Activated CD4-positive, alpha-beta T cell treated with anti-CD3 and anti-CD28 coated beads for 1 hour (primary cell): Measurements from ENCODE around the gene SYT14.
"Not testable (repeated sequence)": the region's sequence is repeated elsewhere in the genome, so short reads cannot be mapped to it uniquely, and the experiment has no call there.

Source experiments
- DNase-seq: peaks from one replicate; pipeline ENCODE4 v3.0.0-alpha.2; 2020

The SYT14 gene

DNA sequence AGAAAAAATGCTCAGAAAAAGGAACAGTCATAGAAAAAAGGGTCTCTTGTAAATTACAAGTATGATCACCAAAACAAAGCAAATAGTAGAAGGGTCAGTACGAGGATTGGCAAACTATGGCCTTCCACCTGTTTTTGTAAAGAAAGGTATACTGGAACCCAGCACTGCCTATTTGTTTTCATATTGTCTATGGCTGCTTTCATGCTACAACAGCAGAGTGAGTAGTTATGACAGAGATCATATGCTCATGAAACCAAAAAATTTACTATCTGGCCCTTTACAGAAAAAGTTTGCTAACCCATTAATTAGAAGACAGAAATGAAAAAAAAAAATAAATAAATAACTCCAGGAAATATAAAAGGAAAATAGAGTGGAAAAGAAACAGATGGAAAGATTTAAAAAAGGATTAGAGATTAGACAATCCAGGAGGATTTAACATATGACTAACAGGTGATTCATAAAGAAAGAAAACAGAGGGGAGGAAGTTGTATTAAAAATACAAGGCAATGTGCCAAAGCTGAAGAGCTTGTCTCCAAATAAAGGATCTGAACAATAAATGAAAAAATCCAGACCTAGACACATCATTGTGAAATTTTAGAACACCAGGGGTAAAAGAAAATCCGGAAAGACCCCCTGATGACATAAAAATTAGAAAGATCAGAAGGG is 186.0 kb downstream of the SYT14 start:
- DNase-seq, result no peak

DNA sequence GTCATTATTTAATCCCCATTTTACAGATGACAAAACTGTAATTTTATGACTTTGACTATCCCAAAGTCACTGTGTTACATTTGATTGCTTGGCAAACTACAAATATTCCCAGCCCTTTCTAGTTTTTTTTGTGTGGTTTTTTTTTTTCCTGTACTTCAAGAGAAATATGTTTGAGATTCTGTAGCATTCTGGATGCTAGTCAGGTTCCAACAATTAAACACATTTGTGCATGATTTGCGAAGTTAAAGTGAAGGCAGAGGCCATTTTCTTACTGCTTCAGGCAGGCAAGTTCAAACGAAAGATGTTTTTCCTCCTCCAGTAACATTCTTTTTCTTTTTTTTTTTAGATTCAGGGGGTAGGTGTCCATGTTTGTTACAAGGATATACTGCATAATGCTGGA is 186.7 kb downstream of the SYT14 start:
- DNase-seq, result no peak

DNA sequence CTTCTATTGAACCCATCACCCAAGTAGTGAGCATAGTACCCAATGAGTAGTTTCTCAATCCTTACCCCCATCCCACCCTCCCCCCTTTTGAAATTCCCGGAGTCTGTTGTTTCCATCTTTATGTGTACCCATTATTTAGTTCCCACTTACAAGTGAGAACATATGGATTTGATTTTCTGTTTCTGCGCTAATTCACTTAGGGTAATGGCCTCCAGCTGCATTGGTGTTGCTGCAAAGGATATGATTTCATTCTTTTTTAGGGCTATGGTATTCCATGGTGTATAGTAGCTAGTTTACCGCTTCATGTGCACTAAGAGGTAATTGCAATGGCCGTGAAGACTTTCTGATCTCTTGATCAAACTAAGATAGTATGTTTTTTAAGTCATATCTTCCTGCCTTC is 187.1 kb downstream of the SYT14 start:
- DNase-seq, result no peak

DNA sequence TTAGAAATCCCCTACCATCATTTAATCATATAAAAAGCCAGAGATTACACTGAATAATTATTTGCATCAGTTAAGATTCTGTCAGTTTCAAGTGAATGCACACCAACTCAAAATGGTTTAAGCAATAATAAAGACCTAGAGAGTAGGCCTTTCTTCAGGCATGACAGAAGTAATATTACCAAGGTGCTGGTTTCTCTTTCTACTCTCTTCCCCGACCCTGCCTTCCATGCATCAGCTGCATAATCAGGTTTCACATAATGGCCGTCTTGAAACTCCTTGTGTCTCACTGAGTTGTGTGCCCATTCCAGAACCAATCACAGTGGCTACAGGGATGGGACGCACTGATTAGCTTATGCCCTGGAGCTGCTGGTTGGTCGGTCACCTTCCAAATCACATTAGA is 191.1 kb downstream of the SYT14 start:
- DNase-seq, result no peak

- no peak for DNase-seq
Measured at GRCh38 chr1:210129759-210130158, 191.7 kb downstream of the SYT14 start.

DNA sequence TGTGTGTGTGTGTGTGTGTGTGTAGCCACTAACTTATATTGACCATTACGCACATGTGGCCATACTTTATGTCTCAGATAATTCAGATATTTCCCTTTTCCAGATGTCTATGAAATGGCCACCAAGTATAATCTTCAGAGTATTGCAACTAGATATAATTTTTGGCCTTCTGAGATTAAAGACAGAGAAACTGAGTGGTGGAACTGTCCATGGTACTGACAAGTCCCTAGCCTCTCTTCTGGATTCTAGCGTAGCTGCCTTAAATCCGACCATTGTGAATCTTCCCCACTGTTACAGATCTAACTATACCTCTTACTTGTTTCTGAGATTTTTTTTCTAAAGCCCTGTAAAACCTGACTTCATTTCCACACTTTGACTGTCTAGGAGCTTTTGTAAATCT is 194.6 kb downstream of the SYT14 start:
- DNase-seq, result no peak

DNA sequence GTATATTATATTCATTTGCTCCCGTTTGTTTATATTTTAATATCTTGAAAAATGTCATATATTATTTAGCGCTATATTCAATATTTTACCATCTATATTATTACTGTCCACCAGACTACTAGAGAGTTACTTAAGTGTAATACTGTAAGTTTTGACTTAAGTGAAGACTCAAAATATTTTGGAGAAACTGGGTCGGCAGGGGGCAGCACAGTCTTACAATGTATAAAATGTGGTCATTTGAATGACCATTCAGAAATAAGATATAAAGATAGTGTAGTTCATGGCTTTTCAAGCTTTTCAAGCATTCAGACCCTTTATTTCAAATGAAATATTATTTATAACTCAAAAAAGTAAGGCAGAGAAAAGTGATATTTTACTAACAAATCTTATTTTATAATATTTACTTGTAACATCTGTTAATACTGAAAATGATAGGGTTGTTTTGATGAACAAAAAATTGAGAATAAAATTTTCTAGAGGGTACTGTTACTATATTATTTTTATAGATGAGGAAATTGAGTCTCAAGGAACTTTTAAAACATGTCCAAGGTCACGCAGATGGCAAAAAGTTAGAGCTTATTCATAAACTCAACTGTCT is 205.5 kb downstream of the SYT14 start:
- no peak for DNase-seq

DNA sequence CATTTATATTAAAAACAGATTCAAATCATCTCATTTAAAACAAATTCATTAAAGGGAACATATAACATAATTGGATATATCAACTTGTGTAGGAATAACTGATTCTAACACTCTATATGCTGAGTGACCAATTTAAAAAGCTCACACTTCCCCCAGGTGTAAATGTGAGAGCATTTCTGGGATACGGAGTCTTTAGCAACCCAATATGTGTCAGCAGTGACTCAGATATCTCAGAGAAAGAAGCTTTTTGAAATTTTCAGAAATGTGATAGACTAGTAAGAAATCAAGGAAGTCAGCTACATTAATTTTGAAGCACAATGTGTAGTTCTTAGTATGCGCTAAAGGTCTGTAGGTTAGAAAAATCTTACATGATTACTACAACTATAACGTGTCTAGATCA is 206.7 kb downstream of the SYT14 start:
- DNase-seq, result no peak

DNA sequence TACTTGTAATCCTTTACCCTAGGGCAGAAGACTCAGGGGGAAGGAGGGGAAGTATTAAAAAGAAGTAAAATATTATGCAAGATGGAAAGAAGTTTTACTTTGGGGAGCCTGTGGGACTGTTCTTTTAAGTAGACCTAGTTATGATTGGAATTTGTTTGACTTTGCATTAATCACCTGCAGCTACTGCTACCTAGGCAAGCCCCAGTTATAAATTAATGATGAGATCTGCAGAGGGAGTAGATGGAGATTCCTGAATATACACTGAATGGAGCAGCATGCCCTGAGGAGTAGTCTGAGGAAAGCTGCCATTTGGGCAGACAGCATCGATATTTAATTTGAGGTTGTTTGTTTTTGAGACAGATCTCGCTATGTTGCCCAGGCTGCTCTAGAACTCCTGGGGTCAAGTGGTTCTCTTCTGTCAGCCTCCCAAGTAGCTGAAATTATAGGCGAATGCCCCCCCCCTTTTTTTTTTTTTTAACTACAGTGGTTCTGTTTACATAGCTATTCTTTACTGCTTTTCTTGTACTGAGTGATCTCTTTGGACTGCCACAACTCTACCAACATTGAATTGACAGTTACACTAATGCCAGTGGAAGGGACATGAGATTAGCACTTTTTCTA is 213.1 kb downstream of the SYT14 start:
- no peak for DNase-seq

- DNase-seq, result no peak
Measured at GRCh38 chr1:210159211-210159610, 221.2 kb downstream of the SYT14 start.

- DNase-seq, result no peak
Measured at GRCh38 chr1:210170220-210170619, 232.2 kb downstream of the SYT14 start.

DNA sequence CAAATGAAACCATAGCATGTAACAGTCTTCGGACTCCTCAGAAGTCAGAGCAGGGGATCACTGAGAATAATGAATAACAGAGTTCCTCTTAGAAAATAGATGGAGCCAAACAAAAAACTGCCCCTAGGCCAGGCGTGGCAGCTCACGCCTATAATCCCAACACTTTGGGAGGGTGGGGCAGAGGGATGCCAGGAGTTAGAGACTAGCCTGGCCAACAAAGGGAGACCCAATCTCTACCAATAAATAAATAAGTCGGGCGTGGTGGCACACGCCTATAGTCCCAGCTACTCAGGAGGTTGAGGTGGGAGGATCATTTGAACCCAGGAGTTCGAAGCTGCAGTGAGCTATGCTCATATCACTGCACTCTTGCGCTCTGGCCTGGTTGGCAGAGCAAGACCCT is 236.1 kb downstream of the SYT14 start:
- no peak for DNase-seq

GRCh38 chr1:210185063-210185462 is 247.0 kb downstream of the SYT14 start:
- DNase-seq, result no peak

- DNase-seq, result not testable (repeated sequence)
Measured at GRCh38 chr1:210187849-210188606, 250.0 kb downstream of the SYT14 start.

DNA sequence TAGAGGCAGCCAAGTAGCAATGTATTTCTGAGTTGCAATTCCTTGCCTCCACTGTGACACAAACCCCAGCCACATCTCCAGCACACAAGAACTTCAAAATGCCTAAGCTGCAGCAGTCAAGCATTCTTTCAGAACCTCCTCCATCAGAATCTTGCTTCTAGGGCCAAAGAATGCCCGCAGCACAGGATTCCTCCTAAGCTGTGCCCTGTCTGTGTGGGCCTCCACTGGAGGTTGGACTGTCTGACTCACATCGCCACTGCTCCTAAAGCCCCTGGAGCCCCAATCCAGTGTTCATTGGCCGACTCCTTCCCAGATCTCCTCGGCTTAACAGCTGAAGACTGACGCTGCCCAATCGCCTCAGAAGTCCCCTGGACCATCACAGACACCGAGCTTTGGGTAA is 251.4 kb downstream of the SYT14 start:
- no peak for DNase-seq

- no peak for DNase-seq
Measured at GRCh38 chr1:210195635-210196160, 257.7 kb downstream of the SYT14 start.

DNA sequence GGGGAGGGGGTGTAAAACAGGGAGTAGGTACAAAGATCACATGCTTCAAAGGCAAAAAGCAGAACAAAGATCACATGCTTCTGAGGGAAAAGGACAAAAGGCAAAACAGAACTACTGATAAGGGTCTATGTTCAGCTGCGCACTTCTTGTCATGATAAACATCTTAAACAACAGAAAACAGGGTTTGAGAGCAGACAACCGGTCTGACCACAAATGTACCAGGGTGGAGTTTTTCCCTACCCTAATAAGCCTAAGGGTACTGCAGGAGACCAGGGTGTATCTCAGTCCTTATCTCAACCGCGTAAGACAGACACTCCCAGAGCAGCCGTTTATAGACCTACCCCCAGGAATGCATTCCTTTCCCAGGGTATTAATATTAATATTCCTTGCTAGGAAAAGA is 258.2 kb downstream of the SYT14 start:
- not testable (repeated sequence) for DNase-seq

DNA sequence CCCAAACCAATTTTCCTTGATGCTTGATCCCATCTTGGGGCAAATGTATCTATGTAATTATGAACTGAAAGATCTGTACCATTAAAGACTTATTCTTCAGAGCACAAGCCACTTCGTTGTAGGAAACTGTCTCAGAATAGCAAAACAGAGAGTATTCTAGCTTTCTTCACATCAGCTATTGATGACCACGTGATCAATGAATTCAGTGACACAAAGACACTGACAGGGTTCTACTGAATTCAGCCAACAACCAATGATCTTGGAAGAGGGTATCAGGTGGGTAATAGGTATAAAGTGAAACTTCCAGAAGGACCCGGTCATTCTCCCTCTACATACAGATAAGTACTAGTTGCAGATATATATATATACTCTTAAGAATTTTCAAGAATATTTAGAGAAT is 260.8 kb downstream of the SYT14 start:
- DNase-seq, result no peak

DNA sequence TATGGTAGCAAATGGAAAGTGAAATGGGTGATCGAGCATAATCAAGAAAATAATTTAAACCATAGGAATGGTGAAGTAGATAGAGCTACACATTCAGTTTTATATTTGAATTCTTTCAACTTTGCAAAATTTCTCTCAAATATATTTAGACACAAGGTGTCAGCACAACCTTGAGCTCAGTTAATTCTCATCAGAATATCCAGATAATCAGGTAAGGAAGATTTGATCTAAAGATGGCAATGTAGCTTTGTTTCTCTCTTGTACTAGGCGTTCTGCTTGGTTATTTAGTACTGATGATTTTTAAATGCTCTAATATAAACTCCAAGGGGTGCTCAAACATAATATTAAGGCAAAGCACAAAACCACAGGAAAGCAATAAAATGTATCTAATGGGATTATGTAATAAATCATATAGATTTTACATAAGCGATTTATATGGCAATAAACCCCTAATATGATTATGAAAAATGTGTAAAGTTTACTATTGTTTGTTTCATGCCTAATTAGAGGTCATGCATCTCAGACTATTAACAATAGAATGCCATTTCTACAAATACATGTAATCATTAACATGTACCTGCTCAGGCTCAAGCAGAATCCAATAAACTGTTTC is 262.2 kb downstream of the SYT14 start:
- DNase-seq, result no peak

DNA sequence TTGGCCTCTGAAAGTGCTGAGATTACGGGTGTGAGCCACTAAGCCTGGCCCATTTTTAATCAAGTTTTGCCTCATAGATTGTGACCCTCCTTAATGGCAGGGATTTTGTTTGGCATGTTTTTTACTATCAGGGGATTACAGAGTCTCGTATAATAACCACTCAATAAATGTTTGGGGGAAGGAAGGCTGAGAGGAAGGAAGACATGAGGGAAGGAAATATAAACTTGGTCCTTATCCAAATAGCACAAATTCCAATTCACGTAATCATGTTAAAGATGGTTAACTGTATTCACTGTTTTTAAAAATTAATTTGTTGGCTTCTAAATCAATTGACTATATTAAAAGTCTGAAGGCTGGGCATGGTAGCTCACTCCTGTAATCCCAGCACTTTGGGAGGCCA is 263.7 kb downstream of the SYT14 start:
- DNase-seq, result no peak

- DNase-seq, result no peak
Measured at GRCh38 chr1:210207597-210208450, 269.8 kb downstream of the SYT14 start.

GRCh38 chr1:210213335-210213734 is 275.3 kb downstream of the SYT14 start:
- DNase-seq, result no peak
